AG09309 (cell line): Measurements from ENCODE around the gene UCP2.

ENCODE experiments used
- DNase-seq: peaks from one replicate; pipeline ENCODE4 v3.0.0-alpha.2; 2010; ENCODE audit warnings: low read depth
- H3K4me3 ChIP-seq: 2 replicates; pipeline ENCODE4 v1.5.1; 2011; ENCODE audit warnings: mild to moderate bottlenecking, low read depth, low read length, moderate library complexity; ENCODE audit not compliant: control insufficient read depth
- TF ChIP-seq, protein P1 (sequence below): IDR thresholded peaks from 2 replicates; pipeline ENCODE4 v1.5.1; 2011; ENCODE audit warnings: mild to moderate bottlenecking, low read depth, low read length, inconsistent platforms; ENCODE audit not compliant: insufficient read depth, control insufficient read depth; ENCODE audit errors: missing control alignments

UCP2 gene

DNA sequence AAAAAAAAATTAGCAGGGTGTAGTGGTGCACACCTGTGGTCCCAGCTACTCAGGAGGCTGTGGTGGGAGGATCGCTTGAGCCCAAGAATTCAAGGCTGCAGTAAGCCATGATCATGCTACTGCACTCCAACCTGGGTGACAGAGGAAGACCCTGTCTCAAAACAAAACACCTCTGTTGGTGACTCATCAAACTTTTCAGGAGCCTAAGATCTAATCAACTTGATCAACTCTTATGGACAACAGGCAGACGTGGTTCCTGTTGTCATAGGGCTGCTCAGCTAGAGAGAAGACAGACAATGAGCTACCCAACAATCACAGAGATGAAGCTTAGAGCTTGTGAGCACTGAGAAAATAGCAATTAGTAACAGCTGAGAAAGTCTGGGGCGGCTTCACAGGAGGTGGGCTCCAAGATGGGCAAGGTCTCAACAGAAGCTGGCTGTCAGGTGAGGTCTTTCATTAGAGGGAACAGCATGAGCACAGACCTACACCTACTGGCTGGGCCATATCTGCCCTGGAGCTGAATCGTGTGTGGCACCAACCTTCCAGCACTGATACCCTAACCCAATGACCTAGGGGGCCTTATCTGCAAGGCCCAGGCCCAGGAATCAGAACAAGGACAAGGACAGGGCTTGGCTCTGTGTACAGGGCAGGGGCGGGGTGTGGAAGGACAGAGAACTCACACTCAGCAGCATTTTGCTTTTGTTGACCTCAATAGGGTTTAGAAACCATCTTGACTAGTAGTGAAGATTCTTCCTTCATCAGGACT is 33.5 kb upstream of the UCP2 start:
- TF ChIP-seq, protein P1, sequence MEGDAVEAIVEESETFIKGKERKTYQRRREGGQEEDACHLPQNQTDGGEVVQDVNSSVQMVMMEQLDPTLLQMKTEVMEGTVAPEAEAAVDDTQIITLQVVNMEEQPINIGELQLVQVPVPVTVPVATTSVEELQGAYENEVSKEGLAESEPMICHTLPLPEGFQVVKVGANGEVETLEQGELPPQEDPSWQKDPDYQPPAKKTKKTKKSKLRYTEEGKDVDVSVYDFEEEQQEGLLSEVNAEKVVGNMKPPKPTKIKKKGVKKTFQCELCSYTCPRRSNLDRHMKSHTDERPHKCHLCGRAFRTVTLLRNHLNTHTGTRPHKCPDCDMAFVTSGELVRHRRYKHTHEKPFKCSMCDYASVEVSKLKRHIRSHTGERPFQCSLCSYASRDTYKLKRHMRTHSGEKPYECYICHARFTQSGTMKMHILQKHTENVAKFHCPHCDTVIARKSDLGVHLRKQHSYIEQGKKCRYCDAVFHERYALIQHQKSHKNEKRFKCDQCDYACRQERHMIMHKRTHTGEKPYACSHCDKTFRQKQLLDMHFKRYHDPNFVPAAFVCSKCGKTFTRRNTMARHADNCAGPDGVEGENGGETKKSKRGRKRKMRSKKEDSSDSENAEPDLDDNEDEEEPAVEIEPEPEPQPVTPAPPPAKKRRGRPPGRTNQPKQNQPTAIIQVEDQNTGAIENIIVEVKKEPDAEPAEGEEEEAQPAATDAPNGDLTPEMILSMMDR: no peak
- DNase-seq: no peak
- H3K4me3 ChIP-seq: no peak overlapping the region

- TF ChIP-seq, protein P1: no peak
- no peak for DNase-seq
- no peak overlapping the region for H3K4me3 ChIP-seq
Observed at GRCh38 chr11:74014880-74015279, 32.2 kb upstream of the UCP2 start.

GRCh38 chr11:74013141-74013540 is 30.5 kb upstream of the UCP2 start:
- H3K4me3 ChIP-seq: no peak overlapping the region
- DNase-seq: no peak
- TF ChIP-seq, protein P1: no peak

DNA sequence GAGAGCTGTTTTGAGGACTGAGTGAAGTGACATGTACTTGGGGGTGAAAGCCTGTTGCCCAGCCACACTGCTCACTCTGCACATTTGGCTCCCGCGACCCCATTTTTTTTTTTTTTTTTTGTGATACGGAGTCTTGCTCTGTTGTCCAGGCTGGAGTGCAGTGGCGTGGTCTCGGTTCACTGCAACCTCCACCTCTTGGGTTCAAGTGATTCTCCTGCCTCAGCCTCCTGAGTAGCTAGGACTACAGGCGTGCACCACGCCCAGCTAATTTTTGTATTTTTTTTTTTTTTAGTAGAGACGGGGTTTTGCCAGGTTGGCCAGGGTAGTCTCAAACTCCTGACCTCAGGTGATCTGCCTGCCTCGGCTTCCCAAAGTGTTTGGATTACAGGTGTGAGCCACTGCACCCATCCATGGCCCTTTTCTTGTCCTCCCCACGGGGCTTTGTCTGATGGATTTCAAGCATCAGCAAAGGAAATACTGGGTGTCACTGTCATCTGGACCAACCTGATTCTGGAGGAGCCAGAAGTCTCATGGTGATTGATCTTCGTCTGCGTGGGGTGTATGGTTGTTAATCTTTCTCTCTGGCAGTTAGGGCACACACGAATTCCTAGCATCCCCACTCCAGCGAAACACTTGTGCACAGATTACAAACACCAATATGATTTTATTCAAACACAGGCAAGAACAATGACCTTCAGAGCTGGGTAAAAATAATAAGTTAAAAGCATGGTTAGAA is 29.6 kb upstream of the UCP2 start:
- TF ChIP-seq, protein P1: no peak
- no peak overlapping the region for H3K4me3 ChIP-seq
- DNase-seq: no peak

GRCh38 chr11:74011360-74012073 is 28.9 kb upstream of the UCP2 start:
- DNase-seq: no peak
- TF ChIP-seq, protein P1: no peak

More at GRCh38 chr11:74011360-74012073, 28.9 kb upstream of the UCP2 start:
- no peak overlapping the region for H3K4me3 ChIP-seq
